Measurements from ENCODE around the gene NLRP6. TPM values are rescaled to one million over a fixed set of nuclear protein-coding genes. Genes with fewer than 3 reads are reported as not detected.
A peak's percentile ranks its signal among the peaks of the same experiment; 100 is the strongest.
"Not testable (repeated sequence)": the region's sequence is repeated elsewhere in the genome, so short reads cannot be mapped to it uniquely, and the experiment has no call there.

Gene NLRP6
- total RNA-seq, 2 experiments from 2014 or later: 2.5 TPM

DNA sequence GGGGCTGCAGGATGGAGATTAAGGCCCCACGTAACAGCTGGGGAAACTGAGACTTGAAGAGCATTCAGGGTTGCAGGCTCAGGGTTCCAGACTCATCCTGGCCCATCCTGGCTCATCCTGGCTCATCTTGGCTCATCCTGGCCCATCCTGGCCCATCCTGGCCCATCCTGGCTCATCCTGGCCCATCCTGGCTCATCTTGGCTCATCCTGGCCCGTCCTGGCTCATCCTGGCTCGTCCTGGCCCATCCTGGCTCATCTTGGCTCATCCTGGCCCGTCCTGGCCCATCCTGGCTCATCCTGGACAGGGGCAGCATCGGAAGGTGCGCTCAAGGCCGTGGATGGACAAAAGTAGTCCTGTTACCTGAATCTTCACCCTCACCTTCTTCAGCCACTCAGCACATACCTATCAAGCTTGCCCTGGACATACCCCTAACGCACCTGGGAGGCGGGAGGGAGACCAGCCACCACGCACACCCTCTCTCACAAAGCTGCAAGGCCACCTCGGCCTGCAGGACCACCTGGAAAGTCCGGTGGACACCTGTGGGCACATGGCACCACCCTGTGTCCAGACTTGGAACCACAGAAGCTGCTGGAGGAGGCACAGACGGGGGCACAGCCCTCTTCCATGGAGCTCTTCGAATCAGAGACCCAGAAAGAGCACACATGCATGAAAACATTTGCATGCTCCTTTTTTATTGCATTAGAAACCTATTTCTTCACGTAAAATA, 20.3 kb upstream of the NLRP6 start:
- DNase-seq: no peak
- ChIA-PET POLR2A (interaction anchor here (1.9 kb wide), 1 partner anchor 10 kb away, joined by 9 read pairs; no protein-coding TSS in a partner anchor), CTCF (interaction anchor here (1.1 to 2.5 kb wide), 3 partner anchors 7 to 91 kb away, joined by 3 to 10 read pairs (median 3); no protein-coding TSS in a partner anchor)
- no peaks in the 10 kb centered on the region for H3K9me3 Mint-ChIP-seq
- no peak overlapping the region for H3K4me3 Mint-ChIP-seq
- no peak overlapping the region for H3K27ac Mint-ChIP-seq
- H3K36me3 Mint-ChIP-seq (ENCODE audit: low read depth): peaks cover 11% of the 10 kb centered on the region
- peaks cover 8% of the 10 kb centered on the region for H3K27me3 Mint-ChIP-seq
- no peaks in the 10 kb centered on the region for H3K4me1 Mint-ChIP-seq

GRCh38 chr11:259413-259812, 18.8 kb upstream of the NLRP6 start:
- POLR2A ChIA-PET: interaction anchor here (1.9 kb wide), 1 partner anchor 9 kb away, joined by 9 read pairs; no protein-coding TSS in a partner anchor
- CTCF ChIA-PET: interaction anchor here (2.5 kb wide), 1 partner anchor 9 kb away, joined by 10 read pairs; no protein-coding TSS in a partner anchor
- Mint-ChIP-seq H3K4me1 (no peaks in the 10 kb centered on the region), H3K27me3 (peaks cover 8% of the 10 kb centered on the region), H3K36me3 (ENCODE audit: low read depth) (no peaks in the 10 kb centered on the region), H3K4me3 (no peak overlapping the region), H3K27ac (no peak overlapping the region), H3K9me3 (no peaks in the 10 kb centered on the region)
- DNase-seq: no peak

- ChIA-PET CTCF (interaction anchor here (1.3 kb wide), 1 partner anchor 11 kb away, joined by 6 read pairs; no protein-coding TSS in a partner anchor), POLR2A (interaction anchor here (1.0 to 1.4 kb wide), 2 partner anchors 11 kb away, joined by 4 read pairs; no protein-coding TSS in a partner anchor)
- H3K4me1 Mint-ChIP-seq: peaks cover 2% of the 10 kb centered on the region
- H3K36me3 Mint-ChIP-seq (ENCODE audit: low read depth): no peaks in the 10 kb centered on the region
- peaks cover 8% of the 10 kb centered on the region for H3K27me3 Mint-ChIP-seq
- H3K9me3 Mint-ChIP-seq: peaks cover 1% of the 10 kb centered on the region
- H3K27ac Mint-ChIP-seq: no peak overlapping the region
- DNase-seq: no peak
- no peak overlapping the region for H3K4me3 Mint-ChIP-seq
These were observed 16.6 kb upstream of the NLRP6 start for GRCh38 chr11:261624-262023.

- Mint-ChIP-seq H3K4me1 (peaks cover 36% of the 10 kb centered on the region), H3K36me3 (ENCODE audit: low read depth) (peaks cover 14% of the 10 kb centered on the region), H3K27me3 (no peaks in the 10 kb centered on the region), H3K4me3 (peak overlapping the region; percentile 68), H3K27ac (peak overlapping the region; percentile 68), H3K9me3 (peaks cover 1% of the 10 kb centered on the region)
- ChIA-PET POLR2A (interaction anchor here (0.7 to 3.7 kb wide), 17 partner anchors 9 to 140 kb away, joined by 3 to 75 read pairs (median 11); partner anchors contain the start of genes BET1L, IFITM2, NLRP6 and PGGHG), CTCF (interaction anchor here (1.4 to 3.3 kb wide), 2 partner anchors 10 to 15 kb away, joined by 3 to 17 read pairs; no protein-coding TSS in a partner anchor)
- DNase-seq: no peak
These were observed 11.3 kb upstream of the NLRP6 start for GRCh38 chr11:266676-267439.

GRCh38 chr11:267491-267994, 10.7 kb upstream of the NLRP6 start:
- Mint-ChIP-seq H3K36me3 (ENCODE audit: low read depth) (peaks cover 14% of the 10 kb centered on the region), H3K4me1 (peaks cover 36% of the 10 kb centered on the region), H3K9me3 (peaks cover 1% of the 10 kb centered on the region), H3K27me3 (no peaks in the 10 kb centered on the region), H3K4me3 (peak overlapping the region; percentile 88), H3K27ac (peak overlapping the region; percentile 98)
- DNase-seq: peak; percentile 74
- POLR2A ChIA-PET: interaction anchor here (0.8 to 3.7 kb wide), 20 partner anchors 9 to 239 kb away, joined by 3 to 75 read pairs (median 10); partner anchors contain the start of genes BET1L, IFITM2, NLRP6 and PGGHG
- CTCF ChIA-PET: interaction anchor here (1.4 to 3.3 kb wide), 4 partner anchors 10 to 181 kb away, joined by 3 to 17 read pairs (median 4); no protein-coding TSS in a partner anchor

DNA sequence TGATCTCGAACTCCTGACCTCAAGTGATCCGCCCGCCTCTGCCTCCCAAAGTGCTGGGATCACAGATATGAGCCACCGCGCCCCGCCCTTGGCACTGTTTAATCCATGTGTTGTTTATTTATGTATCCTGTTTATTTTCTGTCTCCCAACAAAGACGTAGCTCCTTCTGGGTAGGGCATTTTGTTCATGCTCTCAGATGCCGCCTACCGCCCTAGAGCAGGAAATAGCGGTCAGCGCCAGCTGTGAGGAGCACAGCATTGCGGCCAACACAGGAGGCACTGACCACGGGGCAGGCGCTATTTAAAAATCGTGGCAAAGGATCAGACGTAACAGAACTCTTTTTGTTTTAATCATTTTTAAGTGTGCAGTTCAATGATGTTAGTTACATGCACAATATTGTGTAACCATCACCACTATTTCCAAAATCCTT, 9.5 kb upstream of the NLRP6 start:
- Mint-ChIP-seq H3K4me1 (peaks cover 36% of the 10 kb centered on the region), H3K4me3 (peak overlapping the region; percentile 88), H3K36me3 (ENCODE audit: low read depth) (peaks cover 14% of the 10 kb centered on the region), H3K27ac (peak overlapping the region; percentile 98)
- POLR2A ChIA-PET: interaction anchor here (0.7 to 3.7 kb wide), 20 partner anchors 10 to 319 kb away, joined by 3 to 75 read pairs (median 10); partner anchors contain the start of genes BET1L, IFITM1, NLRP6 and PGGHG
- not testable (repeated sequence) for H3K27me3 Mint-ChIP-seq, H3K9me3 Mint-ChIP-seq
- DNase-seq: peak; percentile 84
- CTCF ChIA-PET: interaction anchor here (0.9 to 3.3 kb wide), 7 partner anchors 17 to 180 kb away, joined by 3 to 17 read pairs (median 3); partner anchors contain the start of genes PSMD13 and SIRT3

DNA sequence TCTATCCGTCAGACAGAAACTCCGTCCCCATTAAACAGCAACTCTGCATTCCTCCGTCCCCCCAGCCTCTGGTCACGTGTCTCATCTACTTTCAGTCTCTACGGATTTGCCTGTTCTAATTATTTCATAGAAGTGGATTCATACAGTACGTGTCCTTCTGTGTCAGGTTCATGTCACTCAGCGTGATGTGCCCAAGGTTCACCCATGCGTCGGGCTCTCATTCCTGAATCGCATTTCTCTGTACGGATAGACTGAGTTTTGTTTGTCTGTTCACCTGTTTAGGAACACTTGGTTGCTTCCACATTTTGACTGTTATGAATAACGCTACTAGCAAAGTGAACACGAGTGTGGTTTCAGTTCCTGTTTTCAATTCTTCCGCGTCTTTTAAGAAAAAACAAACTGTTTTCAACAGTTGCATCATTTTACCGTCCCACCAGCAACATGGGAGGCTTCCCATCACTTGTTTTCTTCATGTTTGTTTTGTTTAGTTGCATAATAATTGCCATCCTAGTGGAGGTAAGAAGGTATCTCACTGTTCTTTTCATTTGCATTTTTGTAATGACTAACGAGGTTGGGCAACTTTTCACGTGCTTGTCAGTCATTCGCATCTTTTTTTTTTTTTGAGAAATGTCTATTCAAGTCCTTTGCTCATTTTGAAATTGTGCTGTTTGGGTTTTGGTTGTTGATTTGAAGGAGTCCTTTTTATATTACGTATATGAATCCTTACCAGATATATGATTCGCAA, 8.9 kb upstream of the NLRP6 start:
- Mint-ChIP-seq H3K27me3 (peaks cover 13% of the 10 kb centered on the region), H3K4me1 (peaks cover 36% of the 10 kb centered on the region), H3K27ac (peak overlapping the region; percentile 98), H3K36me3 (ENCODE audit: low read depth) (peaks cover 14% of the 10 kb centered on the region), H3K4me3 (peak overlapping the region; percentile 88), H3K9me3 (peaks cover 1% of the 10 kb centered on the region)
- ChIA-PET POLR2A (interaction anchor here (0.8 to 3.7 kb wide), 17 partner anchors 11 to 318 kb away, joined by 3 to 75 read pairs (median 12); partner anchors contain the start of genes BET1L, NLRP6, PGGHG and PSMD13), CTCF (interaction anchor here (0.9 to 1.8 kb wide), 6 partner anchors 17 to 180 kb away, joined by 3 to 5 read pairs (median 3); partner anchors contain the start of genes PSMD13 and SIRT3)
- DNase-seq: peak; percentile 67

GRCh38 chr11:270451-271318, 7.5 kb upstream of the NLRP6 start:
- CTCF ChIA-PET: no interaction called here
- POLR2A ChIA-PET: interaction anchor here (1.0 to 2.5 kb wide), 2 partner anchors 10 to 18 kb away, joined by 3 to 17 read pairs; partner anchors contain the start of gene PGGHG
- peaks cover 36% of the 10 kb centered on the region for H3K4me1 Mint-ChIP-seq
- peaks cover 1% of the 10 kb centered on the region for H3K9me3 Mint-ChIP-seq
- DNase-seq: peak; percentile 15
- peaks cover 14% of the 10 kb centered on the region for H3K36me3 Mint-ChIP-seq (ENCODE audit: low read depth)
- H3K27ac Mint-ChIP-seq: peak overlapping the region; percentile 98
- H3K4me3 Mint-ChIP-seq: no peak overlapping the region
- H3K27me3 Mint-ChIP-seq: peaks cover 22% of the 10 kb centered on the region

DNA sequence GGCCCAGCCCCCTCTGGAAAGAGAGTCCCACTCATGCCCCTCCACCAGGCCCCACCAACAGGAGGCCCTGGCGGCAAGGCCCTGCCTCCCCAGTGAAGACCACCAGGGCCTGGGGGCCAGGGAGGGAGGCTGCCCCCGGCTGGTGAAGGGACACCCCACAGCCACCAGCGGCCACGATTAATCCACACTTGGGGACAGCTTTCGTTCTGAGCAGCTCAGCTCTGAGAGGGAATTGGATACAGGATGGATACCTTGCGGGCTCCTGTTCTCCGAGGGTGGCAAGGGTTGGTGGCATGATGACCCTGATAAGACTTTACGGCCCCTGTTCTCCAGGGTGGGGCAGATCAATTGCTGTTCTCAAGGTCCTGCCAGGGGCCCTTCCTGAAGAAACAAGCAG, 6.9 kb upstream of the NLRP6 start:
- no peak overlapping the region for H3K4me3 Mint-ChIP-seq
- peaks cover 1% of the 10 kb centered on the region for H3K9me3 Mint-ChIP-seq
- no peak overlapping the region for H3K27ac Mint-ChIP-seq
- POLR2A ChIA-PET: interaction anchor here (0.9 to 2.5 kb wide), 3 partner anchors 9 to 18 kb away, joined by 3 to 17 read pairs (median 3); partner anchors contain the start of gene PGGHG
- DNase-seq: peak; percentile 16
- H3K27me3 Mint-ChIP-seq: peaks cover 27% of the 10 kb centered on the region
- peaks cover 36% of the 10 kb centered on the region for H3K4me1 Mint-ChIP-seq
- CTCF ChIA-PET: no interaction called here
- H3K36me3 Mint-ChIP-seq (ENCODE audit: low read depth): peaks cover 18% of the 10 kb centered on the region

GRCh38 chr11:272195-272930, 5.8 kb upstream of the NLRP6 start:
- Mint-ChIP-seq H3K36me3 (ENCODE audit: low read depth) (peaks cover 23% of the 10 kb centered on the region), H3K27me3 (peaks cover 36% of the 10 kb centered on the region), H3K4me1 (peaks cover 36% of the 10 kb centered on the region), H3K9me3 (no peaks in the 10 kb centered on the region), H3K4me3 (no peak overlapping the region), H3K27ac (no peak overlapping the region)
- DNase-seq: no peak
- ChIA-PET CTCF (no interaction called here), POLR2A (interaction anchor here (0.9 to 2.5 kb wide), 4 partner anchors 8 to 57 kb away, joined by 3 to 17 read pairs (median 3); partner anchors contain the start of gene PGGHG)

DNA sequence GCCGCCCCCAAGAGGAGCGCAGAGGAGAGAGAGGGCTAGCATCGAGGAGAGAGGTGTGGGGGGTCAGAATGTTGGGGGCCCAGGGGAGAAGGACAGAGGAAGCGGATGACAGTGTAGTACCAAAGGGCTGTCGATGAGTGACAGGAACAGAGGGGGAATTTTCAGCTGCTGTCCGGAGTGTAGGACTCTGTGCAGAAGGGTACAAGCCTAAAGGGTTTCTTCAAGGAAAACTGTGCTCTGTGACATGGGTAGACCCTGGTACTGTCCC, 5.3 kb upstream of the NLRP6 start:
- Mint-ChIP-seq H3K4me3 (no peak overlapping the region), H3K4me1 (peaks cover 37% of the 10 kb centered on the region), H3K27ac (no peak overlapping the region), H3K27me3 (peaks cover 41% of the 10 kb centered on the region), H3K36me3 (ENCODE audit: low read depth) (peaks cover 26% of the 10 kb centered on the region), H3K9me3 (peaks cover 4% of the 10 kb centered on the region)
- ChIA-PET POLR2A (interaction anchor here (1.0 to 1.3 kb wide), 2 partner anchors 16 to 57 kb away, joined by 3 read pairs; partner anchors contain the start of gene PGGHG), CTCF (no interaction called here)
- no peak for DNase-seq
